SK-N-SH (cell line): ENCODE data around the gene ASPSCR1. TPM values are rescaled to one million over a fixed set of nuclear protein-coding genes. Genes with fewer than 3 reads are reported as not detected.

Experiments
- CTCF ChIA-PET: fragments of 300-600, 350-600 bp; formaldehyde crosslinking; extraction: SDS; loops from one replicate; lab custom pipeline; 2021; lab: Yijun Ruan, JAX
- POLR2A ChIA-PET: fragments of 350-600 bp; sonication (Branson Sonifier 250); formaldehyde crosslinking; extraction: SDS; loops from one replicate; lab custom pipeline; 2020; ENCODE audit warnings: antibody characterized with exemption, inconsistent platforms; lab: Yijun Ruan, JAX
- DNase-seq: peaks from one replicate; pipeline ENCODE4 v3.0.0; 2012
- H2AFZ ChIP-seq: fragments of 200-600 bp; sonication (generic); 2 replicates; pipeline ENCODE4 v1.8.1; 2016; ENCODE audit warnings: antibody characterized with exemption, mild to moderate bottlenecking, low read depth
- H3F3A ChIP-seq: fragments of 200-600 bp; sonication (generic); replicated peaks from 2 replicates; pipeline ENCODE3; 2016; ENCODE audit warnings: antibody characterized with exemption, mild to moderate bottlenecking; ENCODE audit not compliant: insufficient read depth
- H3K27ac ChIP-seq, 2 experiments: fragments of 200-500 bp in 1 of 2; fragments of 200-600 bp in 1 of 2; sonication (Bioruptor generic) in 1 of 2; sonication (generic), shearing (Covaris generic) in 1 of 2; 2 replicates each; pipeline versions ENCODE4 v1.5.1 to v1.6.1; 2014 to 2016; ENCODE audit warnings: low read depth in 2 of 2, inconsistent platforms in 1 of 2, low read length in 1 of 2, mild to moderate bottlenecking in 1 of 2, mixed read lengths in 1 of 2
- H3K27me3 ChIP-seq: fragments of 200-600 bp; sonication (generic), shearing (Covaris generic); 2 replicates; pipeline ENCODE4 v1.6.1; 2016; ENCODE audit warnings: mixed run types; ENCODE audit not compliant: insufficient read depth
- H3K36me3 ChIP-seq, 2 experiments: fragments of 200-500 bp in 1 of 2; fragments of 200-600 bp in 1 of 2; sonication (Bioruptor generic) in 1 of 2; sonication (generic) in 1 of 2; replicated peaks in 1 of 2; 2 replicates each; pipeline versions ENCODE3 to v1.5.1; 2014 to 2016; ENCODE audit warnings: low read length in 1 of 2, mild to moderate bottlenecking in 1 of 2; ENCODE audit not compliant: insufficient read depth in 2 of 2, control insufficient read depth in 1 of 2
- H3K4me1 ChIP-seq, 2 experiments: fragments of 200-500 bp in 1 of 2; fragments of 200-600 bp in 1 of 2; sonication (Bioruptor generic) in 1 of 2; sonication (generic), shearing (Covaris generic) in 1 of 2; 2 replicates each; pipeline versions ENCODE4 v1.5.1 to v1.6.1; 2014 to 2016; ENCODE audit warnings: low read depth in 1 of 2, low read length in 1 of 2, mixed run types in 1 of 2; ENCODE audit not compliant: insufficient read depth in 2 of 2, control insufficient read depth in 1 of 2
- H3K4me2 ChIP-seq: fragments of 200-600 bp; sonication (generic), shearing (Covaris generic); 2 replicates; pipeline ENCODE4 v1.6.1; 2017; ENCODE audit warnings: mixed run types
- H3K4me3 ChIP-seq, 2 experiments: fragments of 200-500 bp in 1 of 2; fragments of 200-600 bp in 1 of 2; sonication (Bioruptor generic) in 1 of 2; sonication (generic), shearing (Covaris generic) in 1 of 2; 2 replicates each; pipeline versions ENCODE4 v1.5.1 to v1.8.1; 2014 to 2016; ENCODE audit warnings: low read depth in 2 of 2, inconsistent platforms in 1 of 2, low read length in 1 of 2, mild to moderate bottlenecking in 1 of 2, mixed read lengths in 1 of 2, moderate library complexity in 1 of 2
- H3K79me2 ChIP-seq: fragments of 200-600 bp; sonication (generic); 2 replicates; pipeline ENCODE4 v1.8.1; 2017; ENCODE audit warnings: mild to moderate bottlenecking; ENCODE audit not compliant: insufficient read depth
- H3K9ac ChIP-seq: fragments of 200-600 bp; sonication (generic); 2 replicates; pipeline ENCODE4 v1.6.1; 2017; ENCODE audit warnings: mixed run types
- H3K9me2 ChIP-seq: fragments of 200-600 bp; sonication (generic); 2 replicates; pipeline ENCODE4 v1.6.1; 2017; ENCODE audit warnings: mixed run types
- H3K9me3 ChIP-seq: fragments of 200-600 bp; sonication (generic); 2 replicates; pipeline ENCODE4 v1.6.1; 2017; ENCODE audit warnings: mixed run types, mild to moderate bottlenecking, moderate library complexity
- H4K20me1 ChIP-seq: fragments of 200-600 bp; sonication (generic); 2 replicates; pipeline ENCODE4 v1.6.1; 2017; ENCODE audit warnings: mild to moderate bottlenecking, mixed run types; ENCODE audit not compliant: insufficient read depth
- CTCF ChIP-seq: fragments of 200-600 bp; sonication (generic); IDR thresholded peaks from 2 replicates; pipeline ENCODE4 v1.6.1; 2017; ENCODE audit warnings: antibody characterized with exemption, mild to moderate bottlenecking, moderate library complexity
- ELF1 ChIP-seq: IDR thresholded peaks from 2 replicates; pipeline ENCODE4 v1.4.0; 2012
- EP300 ChIP-seq, 2 experiments: IDR thresholded peaks; 2 replicates each; pipeline versions ENCODE4 v1.4.0 to v1.6.1; 2012; ENCODE audit warnings: borderline replicate concordance in 1 of 2, low read depth in 1 of 2, low read length in 1 of 2
- FOXJ3 ChIP-seq: sonication (generic); formaldehyde crosslinking; IDR thresholded peaks from 2 replicates; pipeline ENCODE4 v1.5.1; 2020; ENCODE audit warnings: mild to moderate bottlenecking, missing genetic modification reagents
- JUND ChIP-seq: IDR thresholded peaks from 2 replicates; pipeline ENCODE4 v1.4.0; 2012
- PBX3 ChIP-seq: IDR thresholded peaks from 2 replicates; pipeline ENCODE4; 2012
- RAD21 ChIP-seq: IDR thresholded peaks from 2 replicates; pipeline ENCODE4 v1.6.1; 2012; ENCODE audit warnings: mild to moderate bottlenecking, low read length
- SIN3A ChIP-seq: IDR thresholded peaks from 2 replicates; pipeline ENCODE4 v1.6.1; 2012; ENCODE audit warnings: low read depth, mild to moderate bottlenecking, low read length, moderate library complexity, borderline replicate concordance
- SMC3 ChIP-seq: IDR thresholded peaks from 2 replicates; pipeline ENCODE4 v1.6.1; 2012; ENCODE audit warnings: low read depth, low read length, improper control_type of control experiment
- TAF1 ChIP-seq: IDR thresholded peaks from 2 replicates; pipeline ENCODE4 v1.6.1; 2012; ENCODE audit warnings: low read depth, mild to moderate bottlenecking, low read length, moderate library complexity, borderline replicate concordance
- TCF12 ChIP-seq: IDR thresholded peaks from 2 replicates; pipeline ENCODE4 v1.4.0; 2012
- YY1 ChIP-seq: IDR thresholded peaks from 2 replicates; pipeline ENCODE4 v1.4.0; 2012; ENCODE audit warnings: low read depth, mild to moderate bottlenecking
- WGBS: methylation state at CpG from one replicate; pipeline ENCODE4 v1.1.6; 2017; ENCODE audit warnings: low lambda C conversion rate; 5-methylcytosine and 5-hydroxymethylcytosine counted together
- polyA plus RNA-seq, 3 experiments: library from polyadenylated mRNA; depleted of rRNA; stranded (reverse); fragments of >200 nt; gene quantifications; 2 replicates each; pipeline ENCODE4 v1.2.3, GENCODE V29; 2012

ASPSCR1 gene
- polyA plus RNA-seq, 1 of the 3 experiments (the other 2 are of a cell fraction) = 36.2 TPM

GRCh38 chr17:82019690-82020571, 42.5 kb downstream of the ASPSCR1 start:
- TF ChIP-seq CTCF = peak; percentile 87
- TF ChIP-seq RAD21 = peak; percentile 51
- TF ChIP-seq SIN3A = no peak
- no peak for TF ChIP-seq JUND
- peak; percentile 49 for TF ChIP-seq SMC3
- peaks cover 7 to 23% of the 10 kb centered on the region in 2 experiments for H3K36me3 ChIP-seq
- H3K4me1 ChIP-seq = peaks cover 18 to 35% of the 10 kb centered on the region in 2 experiments; a peak in 3 of 4 replicates
- 81% methylated on average over 25 of the region's 34 CpGs for WGBS
- H4K20me1 ChIP-seq = peaks cover 17% of the 10 kb centered on the region
- H3K4me2 ChIP-seq = peak overlapping the region; percentile 99; the same call in 1 of the 2 replicates
- no peaks in the 10 kb centered on the region for H3K9me3 ChIP-seq
- no peaks in the 10 kb centered on the region for H3K27me3 ChIP-seq
- peak overlapping the region in 1 of 2 experiments; percentile 5; a peak in 1 of 4 replicates for H3K27ac ChIP-seq
- POLR2A ChIA-PET = interaction anchor here (1.0 to 1.4 kb wide), 5 partner anchors 11 to 90 kb away, joined by 3 to 5 read pairs (median 5); partner anchors contain the start of genes ASPSCR1 and RAC3
- CTCF ChIA-PET = interaction anchor here (0.6 to 35.7 kb wide), 44 partner anchors 9 to 471 kb away, joined by 3 to 1216 read pairs (median 5); partner anchors contain the start of genes ANAPC11, ARHGDIA, ARL16 and ASPSCR1
- DNase-seq = peak; percentile 88
- H2AFZ ChIP-seq = no peak overlapping the region
- no peaks in the 10 kb centered on the region for H3K9me2 ChIP-seq
- H3K9ac ChIP-seq = no peak overlapping the region
- H3F3A ChIP-seq = peaks cover 32% of the 10 kb centered on the region
- no peak overlapping the region; a peak in 1 of 4 replicates for H3K4me3 ChIP-seq
- H3K79me2 ChIP-seq = peaks cover 36% of the 10 kb centered on the region

- ChIA-PET CTCF (interaction anchor here (0.6 to 35.7 kb wide), 49 partner anchors 10 to 337 kb away, joined by 3 to 1216 read pairs (median 6); partner anchors contain the start of genes ANAPC11, ARHGDIA, ARL16 and ASPSCR1), POLR2A (interaction anchor here (0.6 to 4.2 kb wide), 10 partner anchors 10 to 105 kb away, joined by 3 to 41 read pairs (median 5); partner anchors contain the start of genes ASPSCR1, FASN, NOTUM and RAC3)
- Histone ChIP-seq H3K4me3 (peak overlapping the region in 1 of 2 experiments; percentile 92; a peak in 1 of 4 replicates), H3K36me3 (peaks cover 7 to 23% of the 10 kb centered on the region in 2 experiments), H4K20me1 (peaks cover 17% of the 10 kb centered on the region), H3K9me2 (no peaks in the 10 kb centered on the region), H3K9me3 (no peaks in the 10 kb centered on the region), H3K27ac (peak overlapping the region in 1 of 2 experiments; percentile 11; a peak in 1 of 4 replicates), H3K79me2 (peaks cover 36% of the 10 kb centered on the region), H3K27me3 (no peaks in the 10 kb centered on the region), H2AFZ (no peak overlapping the region), H3K9ac (no peak overlapping the region), H3K4me2 (peak overlapping the region; percentile 99), H3F3A (peaks cover 32% of the 10 kb centered on the region), H3K4me1 (peaks cover 18 to 36% of the 10 kb centered on the region in 2 experiments; a peak in 3 of 4 replicates)
- WGBS = 84% methylated on average over 13 of the region's 14 CpGs
- DNase-seq = no peak
- TF ChIP-seq FOXJ3 (CRISPR knock-in tag) (no peak), ELF1 (no peak), EP300 (IDR thresholded peaks at IDR 0.05; ENCODE audit: borderline replicate concordance in 1 of 2, low read depth in 1 of 2, low read length in 1 of 2) (no peak), TAF1 (no peak), SMC3 (no peak), YY1 (no peak), PBX3 (no peak), TCF12 (no peak)
These were observed 43.2 kb downstream of the ASPSCR1 start for GRCh38 chr17:82020572-82021106.
